Mucosa of gallbladder (tissue), 1 donor: ENCODE results near the gene C18orf63. TPM values are rescaled to one million over a fixed set of nuclear protein-coding genes. Genes with fewer than 3 reads are reported as not detected.

Experiments used
- total RNA-seq: library from RNA; stranded (reverse); gene quantifications from one replicate; pipeline ENCODE4 v1.2.1, GENCODE V29; 2021
- donor health status: DM: no; HTN: no; CAD: no.

Gene C18orf63
- total RNA-seq, 1 donor from 2014 or later, result not detected

Other genes with a start within 250 kb of the C18orf63 start
- gene FBXO15, start 168.0 kb upstream of the C18orf63 start, total RNA-seq, result 1.8 TPM
- 21.6 TPM for gene TIMM21, start 167.3 kb upstream of the C18orf63 start, total RNA-seq
- gene CYB5A, start 23.9 kb upstream of the C18orf63 start, total RNA-seq, result 566 TPM
- 0.14 TPM for gene DIPK1C, start 141.5 kb downstream of the C18orf63 start, total RNA-seq
- gene CNDP2, start 180.5 kb downstream of the C18orf63 start, total RNA-seq, result 389 TPM
- gene CNDP1, start 218.7 kb downstream of the C18orf63 start, total RNA-seq, result 4.0 TPM